HG02970 (cell line): Measurements from ENCODE around the gene SCAF4.

Experiments
- ATAC-seq: cut with Tn5 transposase; IDR thresholded peaks from one replicate; pipeline ENCODE4 v1.9.1; 2021; ENCODE audit warnings: mild to moderate bottlenecking, moderate library complexity, moderate number of reproducible peaks; ENCODE audit not compliant: unreplicated experiment, low FRiP score

The SCAF4 gene

GRCh38 chr21:31714741-31715365 lies 17.1 kb downstream of the SCAF4 start:
- ATAC-seq = no peak

GRCh38 chr21:31713973-31714740 lies 17.8 kb downstream of the SCAF4 start:
- ATAC-seq = no peak

- ATAC-seq = no peak
Measured at GRCh38 chr21:31713115-31713514, 18.8 kb downstream of the SCAF4 start.

DNA sequence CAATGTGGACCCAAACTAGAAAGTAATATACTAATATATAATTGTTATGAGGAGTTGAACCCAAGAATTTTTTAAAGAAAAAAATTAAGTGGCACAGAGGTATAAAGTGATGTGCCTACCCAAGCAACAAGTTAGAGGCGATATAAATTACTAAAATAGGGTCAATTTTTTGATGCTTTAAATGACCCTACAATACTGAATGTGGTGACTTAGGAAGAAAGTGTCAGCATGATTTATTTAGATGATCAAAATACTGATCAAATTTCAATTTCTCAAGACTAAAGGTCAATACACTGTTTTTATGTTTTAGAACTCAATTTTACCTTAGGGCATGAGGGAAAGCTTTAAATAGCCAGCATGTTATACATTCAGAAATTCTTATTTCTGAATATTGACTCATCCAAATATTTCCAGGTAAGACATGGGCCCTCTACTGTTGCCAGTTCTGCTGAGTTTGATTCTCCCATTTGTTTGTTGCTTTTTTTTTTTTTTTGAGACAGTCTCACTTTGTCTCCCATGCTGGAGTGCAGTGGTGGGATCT lies 20.1 kb downstream of the SCAF4 start:
- ATAC-seq = no peak

DNA sequence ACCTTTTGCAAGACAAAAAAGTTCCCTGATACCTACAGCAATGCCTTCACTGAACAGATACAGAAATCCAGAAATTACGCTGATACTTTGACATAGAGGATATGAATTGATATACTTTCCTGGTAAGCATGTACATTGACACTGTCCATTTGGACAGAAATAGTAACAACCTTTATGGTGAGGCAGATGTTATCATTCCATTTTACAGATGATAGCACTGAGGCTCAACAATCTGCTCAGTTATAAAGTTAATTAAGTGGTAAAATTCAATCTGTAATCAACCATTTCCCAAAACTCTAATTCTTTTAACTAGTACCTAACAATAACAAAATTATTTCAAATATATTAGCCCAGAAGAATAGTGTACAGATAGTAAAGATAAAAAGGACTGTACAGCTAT lies 20.6 kb downstream of the SCAF4 start:
- no peak for ATAC-seq

DNA sequence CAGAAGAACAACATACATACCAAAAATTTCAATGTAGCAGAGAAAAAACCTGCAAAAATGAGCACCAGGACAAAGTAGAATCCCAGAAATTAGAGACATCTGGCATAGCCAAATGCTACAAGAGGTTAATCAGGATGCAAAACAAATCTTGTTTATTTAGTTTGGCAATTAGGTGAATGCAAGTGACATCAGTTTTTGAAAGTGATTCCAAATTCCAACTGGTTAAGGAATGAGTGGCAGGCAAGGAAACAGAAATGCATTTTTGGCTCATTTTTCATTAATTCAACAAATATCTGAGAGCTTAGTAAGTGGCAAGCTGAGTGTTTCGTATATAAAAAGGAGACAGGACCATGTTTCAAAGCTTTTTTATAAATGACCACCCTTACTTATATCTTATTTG lies 21.3 kb downstream of the SCAF4 start:
- no peak for ATAC-seq

DNA sequence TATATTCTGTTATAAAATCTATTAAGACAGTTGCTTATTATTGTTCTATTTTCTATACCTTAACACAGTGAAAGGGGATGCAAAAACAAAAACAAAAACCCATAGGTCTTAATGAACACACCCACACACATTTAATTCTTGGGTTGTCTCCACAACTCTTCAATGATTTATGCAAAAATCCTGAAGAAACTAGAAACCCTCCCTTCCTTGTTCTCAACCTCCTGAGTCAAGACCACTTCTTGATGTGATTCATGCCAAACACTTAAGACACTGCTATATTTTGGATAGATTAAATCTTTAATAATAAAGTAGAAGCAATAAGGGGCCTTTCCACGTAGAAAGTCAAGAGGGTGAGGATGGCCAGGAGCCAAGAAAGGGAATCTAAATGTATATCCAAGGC lies 23.4 kb downstream of the SCAF4 start:
- ATAC-seq = no peak

DNA sequence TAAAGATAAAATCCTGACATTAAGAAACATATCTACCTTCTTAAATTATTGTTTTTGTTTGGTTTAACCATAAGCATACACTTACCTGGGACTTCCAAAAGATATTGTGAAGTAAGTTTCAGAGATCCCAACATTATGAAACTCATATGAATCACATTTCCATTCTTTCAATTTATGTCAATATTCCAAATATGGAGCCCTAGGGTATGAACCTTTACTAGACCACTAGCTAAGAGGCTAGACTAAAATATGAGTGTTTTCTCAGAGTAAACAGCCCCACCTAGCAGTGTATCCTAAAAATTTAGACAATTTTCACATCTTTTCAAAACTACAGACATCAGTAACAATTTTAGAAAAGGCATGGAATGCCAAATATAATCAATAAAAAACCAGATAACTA lies 24.4 kb downstream of the SCAF4 start:
- ATAC-seq = no peak

DNA sequence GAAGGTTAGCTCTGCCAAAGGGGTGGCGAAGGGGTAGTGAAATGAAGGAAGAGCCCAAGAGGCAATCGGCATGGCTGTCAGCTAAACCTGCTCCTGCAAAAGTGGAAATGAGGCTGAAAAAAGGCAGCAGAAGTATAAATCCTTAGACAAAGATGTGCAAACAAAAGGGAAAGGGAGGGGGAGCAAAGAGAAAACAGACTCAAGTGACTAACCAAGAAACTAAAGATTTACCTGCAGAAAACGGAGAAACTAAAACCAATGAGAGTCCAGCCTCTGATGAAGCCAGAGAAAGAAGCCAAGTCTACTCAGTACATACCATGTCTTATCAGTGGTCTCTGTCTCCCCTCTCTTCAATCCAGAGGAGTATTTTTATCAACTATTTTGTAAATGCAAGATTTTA lies 25.4 kb downstream of the SCAF4 start:
- no peak for ATAC-seq

DNA sequence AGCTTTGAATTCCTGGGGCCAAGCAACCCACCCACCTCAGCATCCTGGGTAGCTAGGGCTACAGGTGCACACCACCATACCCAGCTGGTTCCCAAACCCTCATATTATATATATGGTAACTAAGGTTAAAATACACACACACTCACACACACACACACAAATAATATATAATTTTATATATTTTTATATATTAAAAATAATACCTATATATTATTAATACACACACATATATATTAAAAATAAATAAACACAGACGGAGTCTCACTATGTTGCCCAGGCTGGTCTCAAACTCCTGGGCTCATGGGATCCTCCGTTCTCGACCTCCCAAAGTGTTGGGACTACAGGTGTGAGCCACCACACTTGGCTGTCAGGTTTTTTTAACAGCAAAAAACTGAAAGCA lies 31.9 kb downstream of the SCAF4 start:
- no peak for ATAC-seq

GRCh38 chr21:31698461-31698860 lies 33.5 kb downstream of the SCAF4 start:
- ATAC-seq = no peak

GRCh38 chr21:31696424-31696823 lies 35.5 kb downstream of the SCAF4 start:
- ATAC-seq = no peak

DNA sequence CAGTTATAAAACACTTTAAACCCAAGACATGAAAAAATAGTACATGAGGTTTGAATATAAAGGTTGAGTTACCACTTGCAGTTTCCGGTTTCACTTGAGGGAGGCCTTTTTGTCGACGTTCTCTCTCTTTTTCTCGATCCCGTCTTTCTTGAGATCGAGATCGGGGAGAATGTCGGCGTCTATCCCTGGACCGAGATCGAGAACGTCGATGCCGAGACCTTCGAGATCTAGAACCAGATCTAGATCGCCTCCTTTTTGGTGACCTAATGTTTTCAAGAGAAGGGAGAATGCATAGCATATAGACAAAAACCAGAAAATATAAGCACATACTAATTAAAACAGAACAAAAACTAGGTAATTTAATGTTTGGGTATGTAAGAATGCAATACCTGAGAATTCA lies 38.7 kb downstream of the SCAF4 start:
- ATAC-seq = no peak

- no peak for ATAC-seq
Measured at GRCh38 chr21:31688603-31689368, 43.1 kb downstream of the SCAF4 start.

DNA sequence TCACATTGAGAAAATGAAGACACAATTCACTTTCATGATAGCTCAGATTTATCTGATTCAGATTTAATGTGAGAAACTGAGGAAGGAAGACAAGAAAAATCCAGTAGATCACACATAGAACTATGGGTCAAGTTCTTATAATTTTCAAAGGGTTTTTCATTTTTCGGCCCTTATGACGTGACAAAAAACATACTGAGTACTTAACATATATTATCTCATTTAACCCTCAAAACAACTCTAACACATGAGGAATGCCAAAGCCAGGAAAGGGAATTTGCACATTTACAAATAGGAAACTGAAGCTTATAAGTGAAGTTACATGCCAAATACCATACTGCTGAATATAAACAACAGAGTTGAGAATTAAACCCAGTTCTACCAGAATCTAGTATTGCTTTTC lies 44.8 kb downstream of the SCAF4 start:
- no peak for ATAC-seq

DNA sequence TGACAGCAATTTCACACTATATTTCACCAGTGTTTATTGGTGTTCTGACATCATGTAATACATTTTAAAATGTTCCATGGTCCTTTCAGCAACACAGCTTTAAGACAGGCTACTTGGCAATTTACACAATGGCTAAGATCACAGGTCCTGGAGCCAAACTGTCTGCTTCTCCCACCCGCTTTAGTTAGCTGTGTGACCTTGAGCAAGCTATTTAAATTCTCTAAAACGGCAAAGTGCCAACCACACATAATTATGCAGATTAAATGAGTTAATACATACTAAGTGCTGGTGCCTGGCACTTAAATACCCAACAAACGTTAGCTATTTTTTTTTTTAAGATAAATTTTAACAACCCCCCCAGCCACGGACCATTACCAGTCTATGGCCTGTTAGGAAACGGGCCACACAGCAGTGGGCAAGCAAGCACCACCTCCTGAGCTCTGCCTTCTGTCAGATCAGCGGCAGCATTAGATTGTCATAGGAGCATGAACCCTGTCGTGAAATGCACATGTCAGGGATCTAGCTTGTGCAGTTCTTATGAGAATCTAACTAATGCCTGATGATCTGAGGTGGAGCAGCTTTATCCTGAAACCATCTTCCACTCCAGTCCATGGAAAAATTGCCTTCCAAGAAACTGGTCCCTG lies 45.5 kb downstream of the SCAF4 start:
- ATAC-seq = no peak

DNA sequence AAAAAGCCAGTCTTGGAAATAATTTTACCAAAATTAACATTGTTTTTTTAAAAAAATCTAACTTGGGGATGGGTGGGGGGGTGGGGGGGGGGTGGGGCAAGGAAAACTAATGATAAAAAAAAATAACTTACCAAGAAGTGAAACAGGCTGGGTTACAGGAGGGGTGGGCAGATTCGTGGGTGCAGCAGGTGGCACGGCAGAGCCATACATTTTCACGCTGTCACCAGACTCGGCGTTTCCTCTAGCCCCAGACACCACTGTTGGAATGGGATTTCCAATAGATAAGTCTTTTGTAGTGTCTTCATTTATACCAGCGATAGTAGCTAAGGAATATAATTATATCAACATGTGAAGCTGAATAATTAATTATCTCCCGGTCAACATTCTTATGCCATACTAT lies 47.0 kb downstream of the SCAF4 start:
- no peak for ATAC-seq

GRCh38 chr21:31683029-31683428 lies 48.9 kb downstream of the SCAF4 start:
- ATAC-seq = no peak

DNA sequence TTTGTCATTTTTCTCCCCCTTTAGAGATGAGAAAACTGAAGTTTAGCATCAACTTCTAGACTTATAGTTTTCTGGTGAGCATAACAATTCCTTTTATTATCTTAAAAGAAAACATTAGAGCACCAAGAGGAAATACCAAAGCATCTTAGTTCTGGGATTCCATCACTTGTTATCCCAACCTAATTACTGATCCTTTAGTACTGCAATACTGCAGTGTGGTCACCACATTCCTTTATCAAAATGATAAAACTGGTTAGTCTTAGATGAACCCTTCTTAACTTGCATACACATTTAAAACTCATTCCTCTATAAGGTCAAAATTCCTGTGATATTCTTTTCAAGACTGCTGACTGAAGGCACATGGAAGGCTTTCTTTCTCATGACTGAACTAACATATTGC lies 49.3 kb downstream of the SCAF4 start:
- no peak for ATAC-seq

GRCh38 chr21:31678478-31678877 lies 53.4 kb downstream of the SCAF4 start:
- no peak for ATAC-seq

- no peak for ATAC-seq
Measured at GRCh38 chr21:31677047-31677446, 54.9 kb downstream of the SCAF4 start.
